KMS-11 (cell line): ENCODE results near the gene RPS10.

ENCODE experiments used
- H2AFZ ChIP-seq: fragments of 200-600 bp; sonication (generic); 2 replicates; pipeline ENCODE4 v1.6.1; 2016; ENCODE audit warnings: antibody characterized with exemption, mixed run types, low read depth
- H3K27ac ChIP-seq: fragments of 200-600 bp; sonication (generic); 2 replicates; pipeline ENCODE4 v1.6.1; 2016; ENCODE audit warnings: mild to moderate bottlenecking, mixed run types
- H3K27me3 ChIP-seq: fragments of 200-600 bp; sonication (generic); 2 replicates; pipeline ENCODE4 v1.6.1; 2017; ENCODE audit warnings: mild to moderate bottlenecking, low read depth, mixed run types, moderate library complexity; ENCODE audit not compliant: insufficient read depth
- H3K36me3 ChIP-seq: fragments of 200-600 bp; sonication (generic); 2 replicates; pipeline ENCODE4 v1.6.1; 2017; ENCODE audit warnings: mild to moderate bottlenecking, mixed run types; ENCODE audit not compliant: insufficient read depth
- H3K4me1 ChIP-seq: fragments of 200-600 bp; sonication (generic); 2 replicates; pipeline ENCODE4 v1.6.1; 2016; ENCODE audit warnings: mild to moderate bottlenecking, low read depth, mixed run types; ENCODE audit not compliant: poor library complexity, severe bottlenecking
- H3K4me2 ChIP-seq: fragments of 200-600 bp; sonication (generic); 2 replicates; pipeline ENCODE4 v1.7.0; 2016; ENCODE audit warnings: mild to moderate bottlenecking, mixed run types
- H3K4me3 ChIP-seq: fragments of 200-600 bp; sonication (generic); IDR thresholded peaks from 2 replicates; pipeline ENCODE4 v1.6.1; 2017; ENCODE audit warnings: low read depth, low read length, mixed read lengths; ENCODE audit not compliant: insufficient read depth
- H3K79me2 ChIP-seq: fragments of 200-600 bp; sonication (generic); 2 replicates; pipeline ENCODE4 v1.6.1; 2016; ENCODE audit warnings: low read depth, mixed run types; ENCODE audit not compliant: insufficient read depth
- H3K9ac ChIP-seq: fragments of 200-600 bp; sonication (generic); 2 replicates; pipeline ENCODE4 v1.6.1; 2016; ENCODE audit warnings: mild to moderate bottlenecking, mixed run types
- H4K20me1 ChIP-seq: fragments of 200-600 bp; sonication (generic); 2 replicates; pipeline ENCODE4 v1.6.1; 2016; ENCODE audit warnings: mild to moderate bottlenecking, mixed run types; ENCODE audit not compliant: insufficient read depth
- CTCF ChIP-seq: fragments of 200-600 bp; sonication (generic); conservative IDR thresholded peaks from 2 replicates; pipeline ENCODE4 v1.6.1; 2017; ENCODE audit warnings: low read depth, mild to moderate bottlenecking, antibody characterized with exemption, low read length, moderate library complexity, mixed read lengths

RPS10 gene

GRCh38 chr6:34369385-34369784 lies 56.5 kb downstream of the RPS10 start:
- no peak for TF ChIP-seq CTCF
- Histone ChIP-seq H3K36me3 (no peaks in the 10 kb centered on the region), H3K4me2 (no peak overlapping the region), H4K20me1 (0 out of 2 replicates have a peak, but pooled peaks cover 3% of the 10 kb centered on the region), H3K79me2 (peaks cover 59% of the 10 kb centered on the region), H3K27me3 (no peaks in the 10 kb centered on the region), H2AFZ (no peak overlapping the region), H3K4me3 (no peak overlapping the region), H3K9ac (no peak overlapping the region), H3K27ac (no peak overlapping the region), H3K4me1 (peaks cover 4% of the 10 kb centered on the region)
